ENCODE results near the gene DEFB121.
"Not testable (repeated sequence)": the region's sequence is repeated elsewhere in the genome, so short reads cannot be mapped to it uniquely, and the experiment has no call there.

Gene DEFB121

DNA sequence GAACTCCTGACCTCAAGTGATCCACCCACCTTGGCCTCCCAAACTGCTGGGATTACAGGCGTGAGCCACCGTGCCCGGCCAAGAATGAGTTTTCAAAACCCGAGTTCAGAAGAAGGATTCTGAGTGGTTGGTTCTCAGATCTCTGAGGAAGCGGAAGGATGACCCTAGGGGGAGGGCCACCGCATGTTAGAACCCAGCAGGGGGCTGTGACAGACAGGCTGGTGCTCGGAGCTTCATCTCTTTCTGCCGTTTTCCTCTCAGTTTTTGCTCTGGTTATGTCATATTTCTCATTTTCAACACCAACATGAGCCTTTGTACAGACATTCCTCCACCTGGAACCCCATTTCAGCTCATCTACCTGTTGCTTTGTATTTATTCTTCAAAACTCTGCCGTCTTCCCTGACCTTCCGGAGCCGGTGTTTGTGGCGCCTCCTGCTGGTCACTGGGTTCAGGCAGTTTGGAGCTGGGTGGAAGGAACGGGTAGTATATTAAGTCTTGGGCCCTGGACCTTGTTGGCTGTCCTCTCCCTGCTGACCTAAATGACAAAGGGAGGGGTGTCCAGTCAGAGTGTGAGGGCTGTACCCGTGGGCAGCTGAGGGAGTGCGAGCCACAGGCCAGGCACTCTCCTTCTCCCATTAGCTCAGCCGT, 34.1 kb upstream of the DEFB121 start, which contains the start of gene DEFB123:
TSS of gene DEFB123 (plus strand) at position 621 of the 648 bp plus-strand sequence. CDS start 67 bp downstream, outside the sequence.
- CTCF ChIA-PET, result interaction anchor here (1.2 kb wide), 1 partner anchor 10 kb away, joined by 3 read pairs; no protein-coding TSS in a partner anchor
- TF ChIP-seq, protein P1, sequence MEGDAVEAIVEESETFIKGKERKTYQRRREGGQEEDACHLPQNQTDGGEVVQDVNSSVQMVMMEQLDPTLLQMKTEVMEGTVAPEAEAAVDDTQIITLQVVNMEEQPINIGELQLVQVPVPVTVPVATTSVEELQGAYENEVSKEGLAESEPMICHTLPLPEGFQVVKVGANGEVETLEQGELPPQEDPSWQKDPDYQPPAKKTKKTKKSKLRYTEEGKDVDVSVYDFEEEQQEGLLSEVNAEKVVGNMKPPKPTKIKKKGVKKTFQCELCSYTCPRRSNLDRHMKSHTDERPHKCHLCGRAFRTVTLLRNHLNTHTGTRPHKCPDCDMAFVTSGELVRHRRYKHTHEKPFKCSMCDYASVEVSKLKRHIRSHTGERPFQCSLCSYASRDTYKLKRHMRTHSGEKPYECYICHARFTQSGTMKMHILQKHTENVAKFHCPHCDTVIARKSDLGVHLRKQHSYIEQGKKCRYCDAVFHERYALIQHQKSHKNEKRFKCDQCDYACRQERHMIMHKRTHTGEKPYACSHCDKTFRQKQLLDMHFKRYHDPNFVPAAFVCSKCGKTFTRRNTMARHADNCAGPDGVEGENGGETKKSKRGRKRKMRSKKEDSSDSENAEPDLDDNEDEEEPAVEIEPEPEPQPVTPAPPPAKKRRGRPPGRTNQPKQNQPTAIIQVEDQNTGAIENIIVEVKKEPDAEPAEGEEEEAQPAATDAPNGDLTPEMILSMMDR (IDR thresholded peaks at IDR 0.05; ENCODE audit: insufficient read depth, low read length, missing control alignments), result peak; percentile 3
- no peak within 1 kb of the TSS for H3K4me3 ChIP-seq (ENCODE audit: low read depth, low read length)
- no peak for DNase-seq (ENCODE audit: low read depth, low spot score)
- POLR2A ChIA-PET, result no interaction called here

DNA sequence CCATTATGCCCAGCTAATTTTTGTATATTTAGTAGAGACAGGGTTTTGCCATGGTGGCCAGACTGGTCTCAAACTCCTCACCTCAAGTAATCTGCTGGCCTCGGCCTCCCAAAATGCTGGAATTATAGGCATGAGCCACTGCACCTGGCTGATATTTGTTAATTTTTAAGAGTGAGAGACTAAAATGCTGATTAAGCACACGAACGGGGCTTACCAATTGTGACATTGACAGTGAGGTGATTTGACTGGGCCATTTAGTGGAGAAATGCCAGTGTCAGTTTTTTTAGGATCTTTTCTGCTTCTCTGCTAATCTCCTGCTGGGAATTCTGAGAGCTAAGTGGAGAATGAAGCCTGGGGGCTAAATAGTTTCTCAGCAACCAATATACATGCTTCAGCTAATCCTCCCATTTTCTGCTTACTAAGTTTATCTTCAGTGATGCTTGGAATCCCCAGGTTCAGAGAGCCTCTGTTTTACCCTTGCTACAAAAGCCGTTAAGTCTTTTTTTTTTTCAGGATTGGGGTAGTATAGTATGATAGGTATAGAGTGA, 24.6 kb upstream of the DEFB121 start:
- CTCF ChIA-PET, result no interaction called here
- POLR2A ChIA-PET, result no interaction called here

DNA sequence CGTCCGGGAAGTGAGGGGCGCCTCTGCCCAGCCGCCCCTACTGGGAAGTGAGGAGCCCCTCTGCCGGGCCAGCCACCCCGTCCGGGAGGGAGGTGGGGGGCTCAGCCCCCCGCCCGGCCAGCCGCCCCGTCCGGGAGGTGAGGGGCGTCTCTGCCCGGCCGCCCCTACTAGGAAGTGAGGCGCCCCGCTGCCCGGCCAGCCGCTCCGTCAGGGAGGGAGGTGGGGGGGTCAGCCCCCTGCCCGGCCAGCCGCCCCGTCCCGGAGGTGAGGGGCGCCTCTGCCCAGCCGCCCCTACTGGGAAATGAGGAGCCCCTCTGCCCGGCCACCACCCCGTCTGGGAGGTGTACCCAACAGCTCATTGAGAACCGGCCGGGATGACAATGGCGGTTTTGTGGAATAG, 21.6 kb upstream of the DEFB121 start:
- H3K4me3 ChIP-seq (ENCODE audit: low read depth, low read length); CTCF ChIA-PET; DNase-seq (ENCODE audit: low read depth, low spot score); POLR2A ChIA-PET: not testable (repeated sequence)

More for the DNA sequence above, 24.6 kb upstream of the DEFB121 start:
- DNase-seq (ENCODE audit: low read depth, low spot score), result no peak
- H3K4me3 ChIP-seq (ENCODE audit: low read depth, low read length), result no peak overlapping the region
- TF ChIP-seq, protein P1 (IDR thresholded peaks at IDR 0.05; ENCODE audit: insufficient read depth, low read length, missing control alignments), result no peak

DNA sequence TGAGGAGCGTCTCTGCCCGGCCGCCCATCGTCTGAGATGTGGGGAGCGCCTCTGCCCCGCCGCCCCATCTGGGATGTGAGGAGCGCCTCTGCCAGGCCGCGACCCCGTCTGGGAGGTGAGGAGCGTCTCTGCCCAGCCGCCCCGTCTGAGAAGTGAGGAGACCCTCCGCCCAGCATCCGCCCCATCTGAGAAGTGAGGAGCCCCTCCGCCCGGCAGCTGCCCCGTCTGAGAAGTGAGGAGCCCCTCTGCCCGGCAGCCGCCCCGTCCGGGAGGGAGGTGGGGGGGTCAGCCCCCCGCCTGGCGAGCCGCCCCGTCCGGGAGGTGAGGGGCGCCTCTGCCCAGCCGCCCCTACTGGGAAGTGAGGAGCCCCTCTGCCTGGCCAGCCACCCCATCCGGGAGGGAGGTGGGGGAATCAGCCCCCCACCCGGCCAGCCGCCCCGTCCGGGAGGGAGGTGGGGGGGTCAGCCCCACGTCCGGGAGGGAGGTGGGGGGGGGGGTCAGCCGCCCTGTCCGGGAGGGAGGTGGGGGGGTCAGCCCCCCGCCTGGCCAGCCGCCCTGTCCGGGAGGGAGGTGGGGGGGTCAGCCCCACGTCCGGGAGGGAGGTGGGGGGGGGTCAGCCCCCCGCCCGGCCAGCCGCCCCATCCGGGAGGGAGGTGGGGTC, 21.0 kb upstream of the DEFB121 start:
- CTCF ChIA-PET; H3K4me3 ChIP-seq (ENCODE audit: low read depth, low read length); POLR2A ChIA-PET; DNase-seq (ENCODE audit: low read depth, low spot score): not testable (repeated sequence)

DNA sequence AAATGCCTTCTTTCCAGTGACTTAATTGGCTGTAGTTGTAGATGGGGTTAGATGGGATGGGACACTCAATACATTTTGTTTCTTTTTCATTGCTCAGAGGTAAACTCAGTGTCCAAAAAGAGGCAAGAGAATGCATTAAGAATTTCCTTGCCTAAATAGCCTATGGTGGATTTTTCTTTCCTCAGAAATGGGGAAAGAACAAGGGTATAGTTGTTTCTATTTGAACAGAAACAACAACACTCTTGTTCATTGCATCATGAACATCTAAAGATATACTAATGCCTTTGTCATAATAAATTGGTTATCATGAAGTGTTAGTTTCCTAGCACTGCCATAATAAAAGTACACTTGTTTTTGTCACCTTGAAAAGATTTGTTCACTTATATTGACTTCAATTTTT, 19.8 kb upstream of the DEFB121 start:
- TF ChIP-seq, protein P1 (IDR thresholded peaks at IDR 0.05; ENCODE audit: insufficient read depth, low read length, missing control alignments), result no peak
- POLR2A ChIA-PET, result no interaction called here
- H3K4me3 ChIP-seq (ENCODE audit: low read depth, low read length), result no peak overlapping the region
- DNase-seq (ENCODE audit: low read depth, low spot score), result no peak
- CTCF ChIA-PET, result no interaction called here

DNA sequence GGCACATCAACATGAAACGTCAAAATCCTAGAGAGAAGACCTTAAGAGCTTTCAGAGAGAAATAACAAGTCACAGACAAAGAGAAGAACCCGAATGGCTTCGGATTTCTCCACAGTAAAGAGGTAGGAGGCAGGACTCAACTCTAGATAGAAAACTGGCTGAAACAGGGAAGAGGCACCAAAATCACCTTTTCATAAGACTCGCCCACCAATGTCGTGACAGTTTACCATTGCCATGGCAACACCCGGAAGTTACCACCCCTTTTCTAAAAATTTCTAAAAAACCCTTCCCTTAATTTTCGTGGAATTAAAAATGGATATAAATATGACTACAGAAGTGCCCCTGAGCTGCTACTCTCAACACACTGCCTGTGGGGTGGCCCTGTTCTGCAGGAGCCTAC, 12.3 kb upstream of the DEFB121 start:
- CTCF ChIA-PET, result no interaction called here

DNA sequence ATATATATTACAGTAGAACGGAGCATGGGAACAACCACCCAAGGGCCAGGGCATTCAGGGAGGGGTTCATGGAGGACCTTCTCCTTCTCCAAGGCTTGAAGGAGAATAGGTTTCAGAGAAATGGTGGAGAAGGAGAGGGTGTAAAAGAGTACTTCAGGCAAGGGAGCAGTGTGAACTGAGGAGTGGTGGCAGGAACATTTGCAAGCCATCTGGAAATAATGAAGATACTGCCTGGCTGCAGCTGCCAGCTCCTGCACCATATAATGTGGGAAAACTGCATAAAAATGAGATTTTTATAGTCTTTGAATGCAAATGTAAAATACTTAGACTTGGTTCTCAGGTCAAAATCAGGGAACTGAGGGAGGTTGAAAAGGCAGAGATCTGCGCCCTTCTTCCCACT, 9.6 kb upstream of the DEFB121 start:
- TF ChIP-seq, protein P1 (IDR thresholded peaks at IDR 0.05; ENCODE audit: insufficient read depth, low read length, missing control alignments), result no peak
- ChIA-PET POLR2A (no interaction called here), CTCF (interaction anchor here (4.8 kb wide), 1 partner anchor 87 kb away, joined by 52 read pairs; no protein-coding TSS in a partner anchor)
- H3K4me3 ChIP-seq (ENCODE audit: low read depth, low read length), result no peak overlapping the region
- no peak for DNase-seq (ENCODE audit: low read depth, low spot score)

More for the DNA sequence above, 12.3 kb upstream of the DEFB121 start:
- TF ChIP-seq, protein P1 (IDR thresholded peaks at IDR 0.05; ENCODE audit: insufficient read depth, low read length, missing control alignments), result no peak
- no peak for DNase-seq (ENCODE audit: low read depth, low spot score)
- POLR2A ChIA-PET, result no interaction called here
- H3K4me3 ChIP-seq (ENCODE audit: low read depth, low read length), result no peak overlapping the region

All from AG04449 (cell line).